GM13977 (cell line): ENCODE measurements around the gene S100A14.

Experiments used
- DNase-seq: peaks from one replicate; pipeline ENCODE4 v3.0.0; 2012; ENCODE audit warnings: low spot score
- CTCF ChIP-seq: IDR thresholded peaks from 2 replicates; pipeline ENCODE4 v1.5.1; 2012; ENCODE audit warnings: mild to moderate bottlenecking, control low read depth; ENCODE audit not compliant: insufficient read depth; ENCODE audit errors: extremely low read depth, missing control alignments
- in situ Hi-C: fragments of 300-500 bp; cut with MboI; formaldehyde crosslinking; loops from one replicate; pipeline ENCODE4 v1.12.0; 2022; ENCODE audit warnings: low sequenced_read_pairs, low pct_unique_long_range_greater_than_20kb, mixed read lengths, inconsistent platforms; ENCODE audit not compliant: unreplicated experiment

The S100A14 gene

GRCh38 chr1:153573351-153573750 is 42.8 kb downstream of the S100A14 start:
- no peak for DNase-seq
- in situ Hi-C loops, result no loop called here
- no peak for TF ChIP-seq CTCF

GRCh38 chr1:153572569-153573015 is 43.5 kb downstream of the S100A14 start:
- DNase-seq, result peak; percentile 76
- peak; percentile 83 for TF ChIP-seq CTCF
- in situ Hi-C loops, result no loop called here

- in situ Hi-C loops, result no loop called here
- no peak for DNase-seq
- TF ChIP-seq CTCF, result no peak
These were observed 44.4 kb downstream of the S100A14 start for GRCh38 chr1:153571706-153572105.

- in situ Hi-C loops, result no loop called here
- no peak for TF ChIP-seq CTCF
- no peak for DNase-seq
These were observed 45.3 kb downstream of the S100A14 start for GRCh38 chr1:153570874-153571273.

- no peak for TF ChIP-seq CTCF
- DNase-seq, result no peak
- in situ Hi-C loops, result loop anchor here (10.0 kb wide), 1 partner anchor 55 kb away; no protein-coding TSS in a partner anchor
These were observed 46.7 kb downstream of the S100A14 start for GRCh38 chr1:153569465-153569864.

GRCh38 chr1:153568367-153569099 is 47.6 kb downstream of the S100A14 start:
- peak; percentile 98 for TF ChIP-seq CTCF
- DNase-seq, result peak; percentile 86
- in situ Hi-C loops, result loop anchor here (10.0 kb wide), 1 partner anchor 54 kb away; no protein-coding TSS in a partner anchor
